Measurements from ENCODE around the gene SLC35F6. TPM values are rescaled to one million over a fixed set of nuclear protein-coding genes. Genes with fewer than 3 reads are reported as not detected.

Gene SLC35F6
- total and polyA plus RNA-seq, 11 donors: 14.4 to 70.5 (median 27.2) TPM

DNA sequence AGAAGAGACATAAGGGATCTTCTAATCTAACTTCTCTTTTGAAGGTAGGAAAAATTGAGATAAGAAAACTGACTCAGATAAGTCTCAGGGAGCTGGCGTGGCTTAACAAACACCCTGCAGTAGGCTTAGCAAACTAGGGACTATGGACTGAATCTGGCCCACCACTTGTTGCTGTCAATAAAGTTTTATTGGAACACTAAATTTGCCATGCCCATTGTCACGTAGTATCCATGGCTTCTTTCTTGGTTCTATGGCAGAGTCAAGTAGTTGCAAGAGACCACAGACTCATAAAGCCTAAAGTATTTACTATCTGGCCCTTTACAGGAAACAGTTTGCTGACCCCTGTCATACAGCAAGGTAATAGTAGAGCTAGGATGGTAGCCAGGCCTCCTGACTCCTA is 47.3 kb upstream of the SLC35F6 start:
- Histone ChIP-seq H3K4me1 (peaks cover 4 to 46% (median 28%) of the 10 kb centered on the region in 12 donors), H3K27ac (peak overlapping the region in 3 of 12 donors; percentile 42 to 72 (median 52)), H3K36me3 (no peaks in the 10 kb centered on the region), H3K4me3 (no peak overlapping the region), H3K9me3 (peaks cover 0 to 5% (median 0%) of the 10 kb centered on the region in 12 donors), H3K27me3 (no peaks in the 10 kb centered on the region)
- no peak for ATAC-seq
- no peak for DNase-seq
- WGBS, 4 donors: 97 to 100% (median 100%) methylated on average over 2 of the region's 2 CpGs
- TF ChIP-seq, protein P1, sequence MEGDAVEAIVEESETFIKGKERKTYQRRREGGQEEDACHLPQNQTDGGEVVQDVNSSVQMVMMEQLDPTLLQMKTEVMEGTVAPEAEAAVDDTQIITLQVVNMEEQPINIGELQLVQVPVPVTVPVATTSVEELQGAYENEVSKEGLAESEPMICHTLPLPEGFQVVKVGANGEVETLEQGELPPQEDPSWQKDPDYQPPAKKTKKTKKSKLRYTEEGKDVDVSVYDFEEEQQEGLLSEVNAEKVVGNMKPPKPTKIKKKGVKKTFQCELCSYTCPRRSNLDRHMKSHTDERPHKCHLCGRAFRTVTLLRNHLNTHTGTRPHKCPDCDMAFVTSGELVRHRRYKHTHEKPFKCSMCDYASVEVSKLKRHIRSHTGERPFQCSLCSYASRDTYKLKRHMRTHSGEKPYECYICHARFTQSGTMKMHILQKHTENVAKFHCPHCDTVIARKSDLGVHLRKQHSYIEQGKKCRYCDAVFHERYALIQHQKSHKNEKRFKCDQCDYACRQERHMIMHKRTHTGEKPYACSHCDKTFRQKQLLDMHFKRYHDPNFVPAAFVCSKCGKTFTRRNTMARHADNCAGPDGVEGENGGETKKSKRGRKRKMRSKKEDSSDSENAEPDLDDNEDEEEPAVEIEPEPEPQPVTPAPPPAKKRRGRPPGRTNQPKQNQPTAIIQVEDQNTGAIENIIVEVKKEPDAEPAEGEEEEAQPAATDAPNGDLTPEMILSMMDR (IDR thresholded peaks at IDR 0.05): no peak
- no peak for TF ChIP-seq POLR2A (IDR thresholded peaks at IDR 0.05)
- intact Hi-C loops (cut with DNase I): no loop called here

DNA sequence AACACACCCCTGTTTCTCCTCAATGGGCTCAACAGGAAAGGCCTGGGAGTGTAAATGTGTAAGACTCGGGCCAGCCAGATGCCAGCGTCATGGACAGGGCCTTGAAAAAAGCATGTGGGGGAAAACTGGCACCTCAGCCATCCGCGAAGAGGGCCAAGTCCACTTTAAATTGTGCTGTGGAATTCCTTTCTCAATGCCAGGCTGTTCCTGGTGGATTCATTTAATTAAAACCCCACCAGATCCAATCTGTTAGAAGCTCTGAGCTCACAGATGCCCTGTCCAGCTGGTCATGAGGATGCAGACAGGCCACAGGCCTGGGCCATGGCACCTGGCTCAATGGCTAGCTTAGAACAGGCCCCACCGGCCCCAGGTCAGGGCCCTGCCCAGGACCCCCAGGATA is 46.7 kb upstream of the SLC35F6 start:
- 42 to 67% (median 49%) methylated on average over 5 of the region's 5 CpGs for WGBS, 4 donors
- no peaks in the 10 kb centered on the region for H3K36me3 ChIP-seq
- intact Hi-C loops (cut with DNase I): no loop called here
- H3K27ac ChIP-seq: peak overlapping the region in 7 of 12 donors; percentile 23 to 72 (median 52)
- no peak for TF ChIP-seq POLR2A (IDR thresholded peaks at IDR 0.05)
- TF ChIP-seq, protein P1 (IDR thresholded peaks at IDR 0.05): no peak
- peaks cover 4 to 44% (median 25%) of the 10 kb centered on the region in 12 donors for H3K4me1 ChIP-seq
- H3K4me3 ChIP-seq: no peak overlapping the region
- no peaks in the 10 kb centered on the region for H3K27me3 ChIP-seq
- ATAC-seq (no peak), DNase-seq (peak in 1 of 5 donors; percentile 51)
- H3K9me3 ChIP-seq: peaks cover 0 to 5% (median 0%) of the 10 kb centered on the region in 12 donors

DNA sequence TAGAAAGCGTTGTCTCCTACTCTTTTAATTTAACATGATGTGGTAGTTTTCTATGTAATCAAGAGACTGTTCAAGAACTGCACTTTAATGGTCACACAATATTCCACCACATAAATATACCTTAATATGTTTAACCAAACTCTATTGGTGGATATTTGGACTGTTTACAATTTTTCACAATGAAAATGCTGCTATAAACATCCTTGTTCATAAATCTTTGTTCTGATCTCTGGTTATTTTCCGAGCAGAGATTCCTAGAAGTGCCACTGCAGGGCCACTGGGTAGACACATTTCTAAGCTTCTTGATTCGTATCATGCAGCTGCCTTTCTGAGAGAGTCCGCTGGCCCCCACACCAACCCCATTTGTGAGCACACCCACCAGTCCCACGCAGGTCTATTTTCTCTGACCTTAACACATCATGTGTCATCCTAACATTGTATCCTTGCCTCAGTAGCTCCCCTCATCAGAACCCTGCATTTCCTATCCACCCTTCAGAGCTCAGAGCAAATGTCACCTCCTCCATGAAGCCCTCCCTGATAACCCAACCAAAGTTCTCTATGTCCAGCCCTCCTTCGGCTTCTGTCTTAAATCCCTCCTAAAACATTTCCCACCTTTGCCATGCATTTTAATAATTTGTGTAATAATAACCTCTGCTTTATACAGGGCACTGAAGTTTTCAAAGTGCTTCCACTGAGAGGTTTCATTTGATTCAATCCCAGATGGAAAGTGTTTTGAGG is 45.0 kb upstream of the SLC35F6 start:
- intact Hi-C loops (cut with DNase I): no loop called here
- H3K4me3 ChIP-seq: no peak overlapping the region
- DNase-seq (no peak), ATAC-seq (no peak)
- TF ChIP-seq, protein P1 (IDR thresholded peaks at IDR 0.05): no peak
- no peak for TF ChIP-seq POLR2A (IDR thresholded peaks at IDR 0.05)
- no peaks in the 10 kb centered on the region for H3K36me3 ChIP-seq
- WGBS, 4 donors: 82 to 87% (median 85%) methylated on average over 6 of the region's 6 CpGs
- peaks cover 0 to 5% (median 0%) of the 10 kb centered on the region in 12 donors for H3K9me3 ChIP-seq
- H3K27ac ChIP-seq: peak overlapping the region in 2 of 12 donors; percentile 87 to 91
- peaks cover 4 to 42% (median 30%) of the 10 kb centered on the region in 12 donors for H3K4me1 ChIP-seq
- H3K27me3 ChIP-seq: no peaks in the 10 kb centered on the region

DNA sequence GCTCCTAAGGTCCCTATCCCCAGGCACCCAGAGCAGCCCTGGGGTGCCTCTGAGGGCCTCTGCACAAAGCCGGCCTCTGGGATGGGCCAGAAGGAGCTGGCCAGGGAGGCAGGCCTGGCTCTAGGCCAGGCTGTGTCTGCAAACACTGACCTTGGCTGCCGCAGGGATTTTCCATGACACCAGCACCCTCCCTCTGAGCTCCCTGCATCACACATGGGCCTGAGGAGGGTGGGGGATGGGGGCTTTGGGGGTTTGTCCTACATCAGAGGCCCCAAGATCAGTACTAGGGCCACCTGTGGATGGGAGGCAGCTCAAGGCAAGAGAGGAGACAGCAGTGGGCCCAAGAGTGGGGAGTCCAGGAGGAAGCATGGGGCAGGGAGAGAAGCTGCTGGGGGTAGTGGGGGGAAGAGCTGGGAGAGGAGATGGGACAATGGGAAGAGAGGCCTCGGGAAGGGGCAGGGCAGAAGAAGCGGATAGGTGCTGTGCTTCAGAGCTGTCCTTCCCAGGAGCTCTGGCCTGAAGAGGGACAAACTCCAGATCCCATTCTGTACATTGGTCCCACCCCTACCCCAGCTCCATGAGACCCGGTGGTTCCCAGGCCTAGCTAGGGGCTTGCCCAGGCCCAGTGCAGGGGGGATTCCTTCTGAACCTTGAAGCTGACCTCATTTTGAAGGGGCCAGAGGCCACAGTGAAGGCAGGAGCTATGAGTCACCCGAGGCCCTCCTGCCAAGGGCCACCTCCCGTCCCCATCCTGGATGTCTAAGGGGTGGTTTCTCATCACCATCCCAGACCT is 43.6 kb upstream of the SLC35F6 start:
- H3K27ac ChIP-seq: peak overlapping the region in 11 of 12 donors; percentile 58 to 91 (median 82)
- TF ChIP-seq, protein P1 (IDR thresholded peaks at IDR 0.05): no peak
- TF ChIP-seq POLR2A (IDR thresholded peaks at IDR 0.05): no peak
- whole genome bisulfite sequencing, 4 donors: 21 to 39% (median 33%) methylated on average over 5 to 7 of the region's 7 CpGs
- ATAC-seq (peak; percentile 79 to 94 (median 90)), DNase-seq (peak; percentile 90 to 95 (median 91))
- H3K9me3 ChIP-seq: peaks cover 0 to 5% (median 0%) of the 10 kb centered on the region in 12 donors
- intact Hi-C loops (cut with DNase I): loop anchor here in 1 of 10 donors (1.0 kb wide), 1 partner anchor 28 kb away; the partner anchor contains the start of gene KCNK3
- H3K4me1 ChIP-seq: peaks cover 4 to 56% (median 41%) of the 10 kb centered on the region in 12 donors
- H3K36me3 ChIP-seq: no peaks in the 10 kb centered on the region
- H3K4me3 ChIP-seq: no peak overlapping the region
- H3K27me3 ChIP-seq: no peaks in the 10 kb centered on the region

Measured in heart left ventricle (tissue), 16 donors.